Choroid plexus epithelial cell (primary cell): ENCODE measurements around the gene TATDN3.

Experiments used
- DNase-seq: peaks from one replicate; pipeline ENCODE4 v3.0.0-alpha.2; 2010; ENCODE audit warnings: low read depth
- H3K4me3 ChIP-seq: 2 replicates; pipeline ENCODE4 v1.5.1; 2011; ENCODE audit warnings: low read depth, mild to moderate bottlenecking, control low read depth, low read length, moderate library complexity
- TF ChIP-seq, protein P1 (sequence below): conservative IDR thresholded peaks from 2 replicates; pipeline ENCODE4 v1.5.1; 2011; ENCODE audit warnings: low read depth, mild to moderate bottlenecking, control low read depth, inconsistent platforms, low read length, moderate library complexity

TATDN3 gene

DNA sequence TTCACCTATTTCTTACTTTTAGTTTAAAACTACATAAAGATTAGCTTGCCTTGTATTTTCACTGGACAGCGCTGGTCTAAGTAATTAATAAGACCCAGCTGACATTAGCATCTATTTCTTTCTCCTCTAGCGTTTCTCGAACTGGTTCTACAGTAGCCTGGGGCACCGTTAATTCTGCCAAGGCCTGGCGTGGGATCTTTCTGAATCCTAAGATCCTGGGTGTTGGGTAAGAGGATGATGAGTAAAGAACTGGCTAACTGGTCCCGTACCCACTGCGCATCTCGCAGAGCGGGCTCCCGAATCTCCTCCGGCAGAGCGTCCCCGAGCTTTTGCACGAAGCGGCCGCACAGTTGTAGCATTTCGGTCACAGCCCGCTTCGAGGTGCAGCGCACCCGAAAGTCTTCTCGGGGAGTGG lies 426 bp upstream of the TATDN3 start:
- peak; percentile 73 for DNase-seq
- H3K4me3 ChIP-seq = peak overlapping the region; percentile 99
- TF ChIP-seq, protein P1, sequence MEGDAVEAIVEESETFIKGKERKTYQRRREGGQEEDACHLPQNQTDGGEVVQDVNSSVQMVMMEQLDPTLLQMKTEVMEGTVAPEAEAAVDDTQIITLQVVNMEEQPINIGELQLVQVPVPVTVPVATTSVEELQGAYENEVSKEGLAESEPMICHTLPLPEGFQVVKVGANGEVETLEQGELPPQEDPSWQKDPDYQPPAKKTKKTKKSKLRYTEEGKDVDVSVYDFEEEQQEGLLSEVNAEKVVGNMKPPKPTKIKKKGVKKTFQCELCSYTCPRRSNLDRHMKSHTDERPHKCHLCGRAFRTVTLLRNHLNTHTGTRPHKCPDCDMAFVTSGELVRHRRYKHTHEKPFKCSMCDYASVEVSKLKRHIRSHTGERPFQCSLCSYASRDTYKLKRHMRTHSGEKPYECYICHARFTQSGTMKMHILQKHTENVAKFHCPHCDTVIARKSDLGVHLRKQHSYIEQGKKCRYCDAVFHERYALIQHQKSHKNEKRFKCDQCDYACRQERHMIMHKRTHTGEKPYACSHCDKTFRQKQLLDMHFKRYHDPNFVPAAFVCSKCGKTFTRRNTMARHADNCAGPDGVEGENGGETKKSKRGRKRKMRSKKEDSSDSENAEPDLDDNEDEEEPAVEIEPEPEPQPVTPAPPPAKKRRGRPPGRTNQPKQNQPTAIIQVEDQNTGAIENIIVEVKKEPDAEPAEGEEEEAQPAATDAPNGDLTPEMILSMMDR = no peak

DNA sequence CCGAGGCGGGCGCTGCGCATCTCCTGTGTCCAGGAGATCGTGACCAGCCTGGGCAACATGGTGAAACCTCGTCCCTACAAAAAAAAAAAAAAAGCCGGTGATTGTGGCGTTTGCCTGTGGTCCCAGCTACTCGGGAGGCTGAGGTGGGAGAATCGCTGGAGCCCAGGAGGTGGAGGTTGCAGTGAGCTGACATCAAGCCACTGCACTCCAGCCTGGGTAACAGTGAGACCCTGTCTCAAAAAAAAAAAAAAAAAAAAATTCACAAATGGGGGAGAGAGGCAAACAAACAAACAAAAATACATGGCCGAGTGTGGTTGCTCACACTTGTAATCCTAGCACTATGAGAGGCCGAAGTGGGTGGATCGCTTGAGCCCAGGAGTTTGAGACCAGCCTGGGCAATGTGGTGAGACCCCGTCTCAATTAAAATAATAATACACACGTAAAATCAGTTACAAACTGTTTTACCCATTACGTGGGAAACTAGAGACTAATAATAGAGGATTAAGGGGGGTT lies 758 bp downstream of the TATDN3 start:
- DNase-seq = no peak
- TF ChIP-seq, protein P1 = no peak
- peak overlapping the region; percentile 99 for H3K4me3 ChIP-seq

DNA sequence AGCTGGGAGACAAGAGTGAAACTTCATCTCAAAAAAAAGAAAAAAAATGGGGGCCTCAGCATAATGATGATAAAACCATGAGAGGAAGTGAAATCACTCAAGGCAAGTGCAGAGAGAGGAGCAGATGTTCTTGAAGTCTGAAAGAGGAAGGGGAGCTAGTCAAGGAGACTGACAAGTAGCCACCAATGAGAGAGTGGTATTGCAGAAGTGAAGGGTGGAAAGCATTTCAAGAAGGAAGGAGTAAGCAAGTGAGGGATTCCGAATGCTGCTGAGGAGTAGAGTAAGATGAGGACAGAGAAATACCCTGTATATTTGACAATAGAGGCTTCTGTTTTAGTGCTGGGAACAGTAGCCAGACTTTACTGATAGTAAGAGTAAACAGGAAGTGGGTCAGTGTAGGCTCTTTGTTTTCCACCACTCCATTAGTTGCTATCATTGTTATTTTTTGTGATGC lies 2.9 kb downstream of the TATDN3 start:
- no peak for DNase-seq
- H3K4me3 ChIP-seq = no peak overlapping the region
- TF ChIP-seq, protein P1 = no peak

DNA sequence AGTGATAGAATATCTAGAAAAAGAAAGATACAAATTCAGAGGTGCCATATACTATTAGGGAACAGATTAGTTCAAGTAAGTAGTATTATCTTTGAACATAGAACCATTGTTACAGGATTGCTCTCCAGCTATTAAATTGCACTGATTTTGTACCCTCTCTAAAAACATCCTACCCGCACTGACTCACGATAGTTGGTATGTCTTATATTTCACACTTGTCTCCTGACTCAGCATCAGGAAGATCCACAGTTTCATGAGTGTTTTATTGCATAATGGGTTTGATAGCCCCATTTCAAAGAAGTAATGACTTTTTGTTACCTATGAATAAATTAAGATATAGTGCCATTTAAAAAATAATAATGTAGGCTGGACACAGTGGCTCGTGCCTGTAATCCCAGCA lies 6.0 kb downstream of the TATDN3 start:
- TF ChIP-seq, protein P1 = no peak
- DNase-seq = peak; percentile 43
- H3K4me3 ChIP-seq = no peak overlapping the region

DNA sequence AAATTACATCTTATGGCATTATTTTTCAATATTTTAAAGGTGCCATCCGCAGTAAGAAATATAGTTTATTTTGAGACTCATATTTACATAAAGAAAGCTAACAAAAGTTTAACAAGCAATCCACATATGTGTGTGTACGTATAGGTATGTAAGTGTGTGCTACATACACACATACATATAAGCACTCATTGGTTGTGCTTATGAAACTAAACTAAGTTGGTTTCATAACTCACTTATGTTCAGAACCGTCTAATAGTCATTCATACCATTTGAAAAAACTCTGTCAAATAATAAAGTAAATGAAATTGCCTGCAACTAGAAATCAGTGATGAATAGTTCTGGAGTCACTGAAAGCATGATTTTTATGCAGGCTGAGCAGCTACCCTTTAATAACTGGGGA lies 14.1 kb downstream of the TATDN3 start:
- no peak for DNase-seq
- TF ChIP-seq, protein P1 = no peak
- H3K4me3 ChIP-seq = no peak overlapping the region

DNA sequence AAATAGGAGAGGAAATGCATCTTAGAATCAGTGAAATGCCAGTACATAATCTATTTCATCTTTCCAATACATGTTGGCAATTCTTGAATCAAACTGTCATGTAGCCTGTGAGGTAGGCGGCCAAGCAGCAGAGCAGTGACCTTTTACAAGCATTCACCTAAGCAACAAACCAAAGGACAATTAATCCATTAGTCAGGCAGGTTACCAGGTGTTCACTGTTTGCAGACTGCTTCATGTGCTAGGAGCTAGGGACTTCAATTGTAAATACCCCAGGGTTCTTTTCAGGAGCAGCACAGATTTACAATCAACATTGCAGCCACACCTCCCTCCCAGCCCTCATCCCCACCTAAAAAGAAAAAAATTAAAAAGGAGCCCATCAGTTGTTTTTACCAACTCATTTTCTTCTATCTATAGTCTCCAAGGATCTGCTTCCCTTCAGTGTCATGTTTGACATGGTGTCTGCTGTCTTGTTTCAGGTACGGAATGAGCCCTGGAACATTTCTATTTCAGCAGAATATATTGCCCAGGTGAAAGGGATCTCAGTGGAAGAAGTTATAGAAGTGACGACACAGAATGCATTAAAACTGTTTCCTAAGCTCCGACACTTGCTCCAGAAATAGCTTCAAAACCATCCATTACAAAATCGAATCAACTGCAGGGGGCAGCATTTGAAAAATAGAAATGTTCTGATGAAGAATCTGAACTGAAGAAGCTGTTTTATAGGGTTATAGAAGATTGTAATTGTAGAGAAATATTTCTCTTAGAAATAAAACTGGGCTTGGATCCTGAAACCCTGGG lies 23.0 kb downstream of the TATDN3 start:
- no peak overlapping the region for H3K4me3 ChIP-seq
- TF ChIP-seq, protein P1 = peak; percentile 44
- peak; percentile 49 for DNase-seq
